CD8-positive, alpha-beta memory T cell (primary cell): ENCODE data around the gene MDM4. TPM values are rescaled to one million over a fixed set of nuclear protein-coding genes. Genes with fewer than 3 reads are reported as not detected.

Experiments
- CTCF ChIA-PET: fragments of 350-600 bp; sonication (Branson Sonifier 250); formaldehyde crosslinking; loops from one replicate; lab custom pipeline; 2021; ENCODE audit warnings: antibody characterized with exemption; lab: Charles Lee
- POLR2A ChIA-PET: fragments of 350-600 bp; sonication (Branson Sonifier 250); formaldehyde crosslinking; loops from one replicate; lab custom pipeline; 2021; ENCODE audit warnings: antibody characterized with exemption; lab: Charles Lee
- DNase-seq, 5 donors: peaks; one replicate each; pipeline versions ENCODE4 v3.0.0 to v3.0.0-alpha.2; 2020 to 2022; ENCODE audit warnings: mixed read lengths in 1 of 5
- H3K27ac ChIP-seq: one replicate; pipeline ENCODE4 v1.7.0; 2013; ENCODE audit warnings: low read depth, mild to moderate bottlenecking, low read length, moderate library complexity
- H3K27me3 ChIP-seq: 2 replicates; pipeline ENCODE4 v1.7.0; 2013; ENCODE audit warnings: low read length, mild to moderate bottlenecking; ENCODE audit not compliant: insufficient read depth, poor library complexity, severe bottlenecking
- H3K36me3 ChIP-seq: 2 replicates; pipeline ENCODE4 v1.7.0; 2013; ENCODE audit warnings: mild to moderate bottlenecking, low read length, moderate library complexity; ENCODE audit not compliant: insufficient read depth
- H3K4me1 ChIP-seq: 2 replicates; pipeline ENCODE4 v1.7.0; 2013; ENCODE audit warnings: mild to moderate bottlenecking, low read length, moderate library complexity; ENCODE audit not compliant: insufficient read depth
- H3K4me3 ChIP-seq: 2 replicates; pipeline ENCODE4 v1.7.0; 2013; ENCODE audit warnings: mild to moderate bottlenecking, low read length
- H3K9me3 ChIP-seq: 2 replicates; pipeline ENCODE4 v1.7.0; 2013; ENCODE audit warnings: mild to moderate bottlenecking, low read length
- H3K27ac Mint-ChIP-seq, 8 donors: one replicate each; pipeline ENCODE4 v1.8.0; 2020 to 2021; ENCODE audit warnings: mixed read lengths in 8 of 8, mild to moderate bottlenecking in 6 of 8, inconsistent platforms in 3 of 8, moderate library complexity in 3 of 8
- H3K27me3 Mint-ChIP-seq, 2 donors: one replicate each; pipeline ENCODE4 v1.8.0; 2020 to 2021; ENCODE audit warnings: mixed read lengths in 2 of 2, mild to moderate bottlenecking in 1 of 2, moderate library complexity in 1 of 2
- H3K36me3 Mint-ChIP-seq, 3 donors: one replicate each; pipeline ENCODE4 v1.8.0; 2020 to 2021; ENCODE audit warnings: mixed read lengths in 3 of 3, inconsistent platforms in 1 of 3, mild to moderate bottlenecking in 1 of 3
- H3K4me1 Mint-ChIP-seq, 3 donors: one replicate each; pipeline ENCODE4 v1.8.0; 2020 to 2021; ENCODE audit warnings: mixed read lengths in 3 of 3, inconsistent platforms in 1 of 3, mild to moderate bottlenecking in 1 of 3
- H3K4me3 Mint-ChIP-seq, 7 donors: one replicate each; pipeline ENCODE4 v1.8.0; 2020 to 2021; ENCODE audit warnings: mixed read lengths in 7 of 7, mild to moderate bottlenecking in 6 of 7, moderate library complexity in 4 of 7, inconsistent platforms in 2 of 7
- H3K9me3 Mint-ChIP-seq, 5 donors: one replicate each; pipeline ENCODE4 v1.8.0; 2020 to 2022; ENCODE audit warnings: mixed read lengths in 5 of 5, mild to moderate bottlenecking in 3 of 5, moderate library complexity in 2 of 5, inconsistent platforms in 1 of 5
- polyA plus RNA-seq: library from polyadenylated mRNA; unstranded; fragments of 300-500 nt; fragmentation: Illumina TruSeq; gene quantifications from one replicate; pipeline ENCODE4 v1.2.3, GENCODE V29; 2021
- total RNA-seq, 2 experiments: library from RNA; stranded (reverse); gene quantifications; one replicate each; pipeline ENCODE4 v1.2.3, GENCODE V29; 2021

MDM4 gene
- total and polyA plus RNA-seq, 3 experiments from 2014 or later = 13.6 to 80.7 (median 80.7) TPM

- Mint-ChIP-seq H3K27me3 (peaks cover 0 to 2% of the 10 kb centered on the region in 2 donors), H3K9me3 (no peaks in the 10 kb centered on the region), H3K27ac (peak overlapping the region; percentile 85 to 99 (median 95)), H3K4me3 (peak overlapping the region; percentile 85 to 97 (median 94)), H3K36me3 (peaks cover 0 to 17% (median 3%) of the 10 kb centered on the region in 3 donors), H3K4me1 (peaks cover 42 to 60% (median 55%) of the 10 kb centered on the region in 3 donors)
- Histone ChIP-seq H3K4me1 (peaks cover 30% of the 10 kb centered on the region), H3K9me3 (no peaks in the 10 kb centered on the region), H3K36me3 (no peaks in the 10 kb centered on the region), H3K27ac (peak overlapping the region; percentile 77), H3K27me3 (no peaks in the 10 kb centered on the region), H3K4me3 (peak overlapping the region; percentile 58)
- CTCF ChIA-PET = interaction anchor here (0.8 to 18.2 kb wide), 17 partner anchors 9 to 313 kb away, joined by 3 to 496 read pairs (median 8); partner anchors contain the start of gene MDM4
- POLR2A ChIA-PET = interaction anchor here (0.6 to 2.4 kb wide), 12 partner anchors 8 to 63 kb away, joined by 3 to 39 read pairs (median 5); partner anchors contain the start of gene MDM4
- peak; percentile 35 to 78 (median 61) for DNase-seq
Observed at GRCh38 chr1:204493984-204494280, 22.3 kb upstream of the MDM4 start.

- H3K4me1 Mint-ChIP-seq = peaks cover 40 to 57% (median 51%) of the 10 kb centered on the region in 3 donors
- Histone ChIP-seq H3K4me1 (peaks cover 30% of the 10 kb centered on the region), H3K36me3 (no peaks in the 10 kb centered on the region), H3K9me3 (no peaks in the 10 kb centered on the region), H3K27ac (peak within 1 kb of the TSS; percentile 77), H3K27me3 (no peaks in the 10 kb centered on the region), H3K4me3 (peak within 1 kb of the TSS; percentile 58)
- peaks cover 0 to 2% of the 10 kb centered on the region in 2 donors for H3K27me3 Mint-ChIP-seq
- no peaks in the 10 kb centered on the region for H3K9me3 Mint-ChIP-seq
- H3K4me3 Mint-ChIP-seq = peak within 1 kb of the TSS; percentile 85 to 97 (median 94)
- ChIA-PET POLR2A (interaction anchor here (0.7 to 2.4 kb wide), 14 partner anchors 9 to 63 kb away, joined by 3 to 39 read pairs (median 5); partner anchors contain the start of gene MDM4), CTCF (interaction anchor here (0.8 to 18.2 kb wide), 18 partner anchors 9 to 312 kb away, joined by 3 to 496 read pairs (median 7); partner anchors contain the start of gene MDM4)
- peak within 1 kb of the TSS; percentile 85 to 99 (median 96) for H3K27ac Mint-ChIP-seq
- peaks cover 0 to 16% (median 2%) of the 10 kb centered on the region in 3 donors for H3K36me3 Mint-ChIP-seq
- peak; percentile 54 to 78 (median 69) for DNase-seq
Observed at GRCh38 chr1:204494281-204495077, 21.7 kb upstream of the MDM4 start, which contains the start of gene PIK3C2B. Gene PIK3C2B, minus strand, starts transcription at chr1:204494805. Its CDS starts 25,003 bp downstream, at chr1:204469802.

- peaks cover 0 to 2% of the 10 kb centered on the region in 2 donors for H3K27me3 Mint-ChIP-seq
- DNase-seq = peak in 1 of 5 donors; percentile 25
Observed at GRCh38 chr1:204495078-204495753, 21.0 kb upstream of the MDM4 start.

GRCh38 chr1:204495777-204496176 is 20.4 kb upstream of the MDM4 start:
- Histone ChIP-seq H3K27ac (no peak overlapping the region), H3K27me3 (no peaks in the 10 kb centered on the region), H3K9me3 (no peaks in the 10 kb centered on the region), H3K36me3 (no peaks in the 10 kb centered on the region), H3K4me1 (peaks cover 27% of the 10 kb centered on the region), H3K4me3 (peak overlapping the region; percentile 58)
- Mint-ChIP-seq H3K27me3 (peaks cover 0 to 2% of the 10 kb centered on the region in 2 donors), H3K27ac (peak overlapping the region; percentile 22 to 97 (median 88)), H3K4me3 (peak overlapping the region; percentile 85 to 97 (median 94)), H3K9me3 (no peaks in the 10 kb centered on the region), H3K36me3 (peaks cover 0 to 7% (median 0%) of the 10 kb centered on the region in 3 donors), H3K4me1 (peaks cover 30 to 44% (median 38%) of the 10 kb centered on the region in 3 donors)
- ChIA-PET CTCF (interaction anchor here (2.0 to 18.2 kb wide), 5 partner anchors 11 to 98 kb away, joined by 11 to 496 read pairs (median 23); partner anchors contain the start of gene MDM4), POLR2A (interaction anchor here (0.5 to 2.4 kb wide), 3 partner anchors 11 to 66 kb away, joined by 3 to 39 read pairs (median 14); partner anchors contain the start of gene MDM4)
- no peak for DNase-seq

More at GRCh38 chr1:204495078-204495753, 21.0 kb upstream of the MDM4 start:
- Mint-ChIP-seq H3K36me3 (peaks cover 0 to 10% (median 0%) of the 10 kb centered on the region in 3 donors), H3K4me3 (peak overlapping the region; percentile 85 to 97 (median 94)), H3K9me3 (no peaks in the 10 kb centered on the region), H3K4me1 (peaks cover 34 to 49% (median 44%) of the 10 kb centered on the region in 3 donors), H3K27ac (peak overlapping the region; percentile 85 to 97 (median 95))
- Histone ChIP-seq H3K27me3 (no peaks in the 10 kb centered on the region), H3K9me3 (no peaks in the 10 kb centered on the region), H3K4me1 (peaks cover 29% of the 10 kb centered on the region), H3K36me3 (no peaks in the 10 kb centered on the region), H3K27ac (peak overlapping the region; percentile 77), H3K4me3 (peak overlapping the region; percentile 58)
- ChIA-PET CTCF (interaction anchor here (1.0 to 18.2 kb wide), 9 partner anchors 8 to 97 kb away, joined by 4 to 496 read pairs (median 23); partner anchors contain the start of gene MDM4), POLR2A (interaction anchor here (0.5 to 2.4 kb wide), 10 partner anchors 8 to 65 kb away, joined by 3 to 39 read pairs (median 6); partner anchors contain the start of gene MDM4)

- Histone ChIP-seq H3K4me1 (peaks cover 5% of the 10 kb centered on the region), H3K9me3 (no peaks in the 10 kb centered on the region), H3K27ac (no peak overlapping the region), H3K27me3 (no peaks in the 10 kb centered on the region), H3K4me3 (no peak overlapping the region), H3K36me3 (no peaks in the 10 kb centered on the region)
- Mint-ChIP-seq H3K27me3 (peaks cover 0 to 2% of the 10 kb centered on the region in 2 donors), H3K4me3 (peak overlapping the region in 1 of 7 donors; percentile 14), H3K36me3 (peaks cover 0 to 5% (median 0%) of the 10 kb centered on the region in 3 donors), H3K4me1 (peaks cover 12 to 20% (median 17%) of the 10 kb centered on the region in 3 donors), H3K9me3 (no peaks in the 10 kb centered on the region), H3K27ac (peak overlapping the region in 2 of 8 donors; percentile 2 to 37)
- no peak for DNase-seq
- ChIA-PET CTCF (interaction anchor here (1.2 to 18.2 kb wide), 4 partner anchors 17 to 67 kb away, joined by 3 to 496 read pairs (median 5); no protein-coding TSS in a partner anchor), POLR2A (interaction anchor here (1.0 kb wide), 1 partner anchor 53 kb away, joined by 3 read pairs; no protein-coding TSS in a partner anchor)
Observed at GRCh38 chr1:204498981-204499380, 17.2 kb upstream of the MDM4 start.

- peaks cover 12 to 20% (median 17%) of the 10 kb centered on the region in 3 donors for H3K4me1 Mint-ChIP-seq
- CTCF ChIA-PET = interaction anchor here (1.2 to 18.2 kb wide), 7 partner anchors 37 to 101 kb away, joined by 3 to 496 read pairs (median 7); no protein-coding TSS in a partner anchor
- H3K36me3 ChIP-seq = no peaks in the 10 kb centered on the region
Observed at GRCh38 chr1:204499511-204500468, 16.4 kb upstream of the MDM4 start.

More at GRCh38 chr1:204499511-204500468, 16.4 kb upstream of the MDM4 start:
- Mint-ChIP-seq H3K27me3 (peaks cover 0 to 2% of the 10 kb centered on the region in 2 donors), H3K27ac (peak overlapping the region in 1 of 8 donors; percentile 37), H3K36me3 (peaks cover 0 to 4% (median 0%) of the 10 kb centered on the region in 3 donors), H3K9me3 (no peaks in the 10 kb centered on the region), H3K4me3 (peak overlapping the region in 1 of 7 donors; percentile 14)
- no peak for DNase-seq
- H3K27ac ChIP-seq = no peak overlapping the region
- no peaks in the 10 kb centered on the region for H3K9me3 ChIP-seq
- H3K27me3 ChIP-seq = no peaks in the 10 kb centered on the region
- no peak overlapping the region for H3K4me3 ChIP-seq
- peaks cover 5% of the 10 kb centered on the region for H3K4me1 ChIP-seq
- POLR2A ChIA-PET = interaction anchor here (0.9 to 1.0 kb wide), 2 partner anchors 53 kb away, joined by 3 read pairs; no protein-coding TSS in a partner anchor
